DMS 273 (cell line): ENCODE measurements around the gene DERL3.
A peak's percentile ranks its signal among the peaks of the same experiment; 100 is the strongest.

Experiments
- DNase-seq: peaks from one replicate; lab custom pipeline; 2025; ENCODE audit not compliant: unreplicated experiment; lab: John Stamatoyannopoulos, UW

The DERL3 gene

GRCh38 chr22:23832226-23833016, 6.4 kb downstream of the DERL3 start:
- no peak for DNase-seq

- no peak for DNase-seq
Measured at GRCh38 chr22:23831781-23832180, 7.0 kb downstream of the DERL3 start.

GRCh38 chr22:23831261-23831660, 7.5 kb downstream of the DERL3 start:
- no peak for DNase-seq

GRCh38 chr22:23829845-23830372, 8.9 kb downstream of the DERL3 start:
- DNase-seq: no peak

GRCh38 chr22:23828800-23829680, 9.8 kb downstream of the DERL3 start:
- no peak for DNase-seq

GRCh38 chr22:23827351-23827995, 11.3 kb downstream of the DERL3 start:
- no peak for DNase-seq

GRCh38 chr22:23826510-23827350, 12.1 kb downstream of the DERL3 start:
- no peak for DNase-seq

GRCh38 chr22:23825246-23825905, 13.4 kb downstream of the DERL3 start:
- no peak for DNase-seq

- no peak for DNase-seq
Measured at GRCh38 chr22:23824476-23825245, 14.1 kb downstream of the DERL3 start.

GRCh38 chr22:23823331-23823791, 15.4 kb downstream of the DERL3 start:
- no peak for DNase-seq

- DNase-seq: peak; percentile 12
Measured at GRCh38 chr22:23822101-23822671, 16.6 kb downstream of the DERL3 start.

- DNase-seq: no peak
Measured at GRCh38 chr22:23820748-23821211, 18.0 kb downstream of the DERL3 start.

- DNase-seq: no peak
Measured at GRCh38 chr22:23818541-23818940, 20.3 kb downstream of the DERL3 start.

GRCh38 chr22:23817146-23817545, 21.7 kb downstream of the DERL3 start:
- no peak for DNase-seq

- peak; percentile 88 for DNase-seq
Measured at GRCh38 chr22:23816156-23816976, 22.4 kb downstream of the DERL3 start.

GRCh38 chr22:23815541-23816155, 23.2 kb downstream of the DERL3 start:
- DNase-seq: no peak

GRCh38 chr22:23812378-23812777, 26.4 kb downstream of the DERL3 start:
- no peak for DNase-seq
